Endodermal cell (in vitro differentiated cells): ENCODE results near the gene TP73. TPM values are rescaled to one million over a fixed set of nuclear protein-coding genes. Genes with fewer than 3 reads are reported as not detected.
"Not testable (repeated sequence)": the region's sequence is repeated elsewhere in the genome, so short reads cannot be mapped to it uniquely, and the experiment has no call there.

Source experiments
- DNase-seq: peaks from one replicate; pipeline ENCODE4 v3.0.0-alpha.2; 2017
- H3K27ac ChIP-seq: 2 replicates; pipeline ENCODE4 v1.5.1; 2013; ENCODE audit warnings: mild to moderate bottlenecking, low read depth, low read length, moderate library complexity
- H3K27me3 ChIP-seq: 2 replicates; pipeline ENCODE4 v1.6.1; 2013; ENCODE audit warnings: mild to moderate bottlenecking, low read length, moderate library complexity; ENCODE audit not compliant: insufficient read depth, control insufficient read depth, poor library complexity, severe bottlenecking
- H3K36me3 ChIP-seq: 2 replicates; pipeline ENCODE4 v1.7.0; 2013; ENCODE audit warnings: mild to moderate bottlenecking, low read length, moderate library complexity; ENCODE audit not compliant: control insufficient read depth, insufficient read depth
- H3K4me1 ChIP-seq: one replicate; pipeline ENCODE4 v1.7.0; 2013; ENCODE audit warnings: low read length; ENCODE audit not compliant: control insufficient read depth, insufficient read depth
- H3K4me3 ChIP-seq: 2 replicates; pipeline ENCODE4 v1.5.1; 2013; ENCODE audit warnings: mild to moderate bottlenecking, low read length, moderate library complexity
- H3K9ac ChIP-seq: 2 replicates; pipeline ENCODE4 v1.6.1; 2013; ENCODE audit warnings: mild to moderate bottlenecking, low read length, moderate library complexity; ENCODE audit not compliant: poor library complexity, severe bottlenecking; ENCODE audit errors: extremely low read depth
- H3K9me3 ChIP-seq: 2 replicates; pipeline ENCODE4 v1.6.1; 2013; ENCODE audit warnings: mild to moderate bottlenecking, low read length, moderate library complexity; ENCODE audit not compliant: control insufficient read depth
- H3K27ac Mint-ChIP-seq: 2 replicates; pipeline ENCODE4 v1.8.0; 2020; ENCODE audit warnings: mixed read lengths
- H3K27me3 Mint-ChIP-seq: 2 replicates; pipeline ENCODE4 v1.8.0; 2021; ENCODE audit warnings: mild to moderate bottlenecking, mixed read lengths; ENCODE audit not compliant: insufficient read depth
- H3K36me3 Mint-ChIP-seq: 2 replicates; pipeline ENCODE4 v1.8.0; 2020; ENCODE audit warnings: low read depth, mixed read lengths
- H3K4me1 Mint-ChIP-seq: 2 replicates; pipeline ENCODE4 v1.8.0; 2020; ENCODE audit warnings: mixed read lengths
- H3K4me3 Mint-ChIP-seq: 2 replicates; pipeline ENCODE4 v1.8.0; 2020; ENCODE audit warnings: mild to moderate bottlenecking, moderate library complexity, mixed read lengths
- H3K9me3 Mint-ChIP-seq: 2 replicates; pipeline ENCODE4 v1.8.0; 2020; ENCODE audit warnings: mild to moderate bottlenecking, mixed read lengths
- WGBS, 2 experiments: methylation state at CpG; one replicate each; pipeline versions ENCODE4 v1.1.5 to v1.1.7; 2013; ENCODE audit warnings: missing lambda C conversion rate in 2 of 2, mixed read lengths in 1 of 2; ENCODE audit not compliant: insufficient coverage in 1 of 2, insufficient read length in 1 of 2; 5-methylcytosine and 5-hydroxymethylcytosine counted together
- total RNA-seq, 2 donors: library from RNA; stranded (reverse); fragmentation: NEBNext Ultra II Directional in 1 of 2; extraction: Animal tissue kit (Norgen Biotek cat#: 25700) in 1 of 2; gene quantifications; 2 replicates in 1 of 2; 3 replicates in 1 of 2; pipeline ENCODE4 v1.2.1, GENCODE V29; 2021
- TF ChIP-seq, protein P1 (sequence below): fragments of 200-600 bp; sonication (generic); conservative IDR thresholded peaks from 2 replicates; pipeline ENCODE4 v1.5.0; 2021; ENCODE audit warnings: antibody characterized with exemption, mild to moderate bottlenecking

TP73 gene
- total RNA-seq, 2 donors from 2014 or later = 3.4 to 3.5 TPM

DNA sequence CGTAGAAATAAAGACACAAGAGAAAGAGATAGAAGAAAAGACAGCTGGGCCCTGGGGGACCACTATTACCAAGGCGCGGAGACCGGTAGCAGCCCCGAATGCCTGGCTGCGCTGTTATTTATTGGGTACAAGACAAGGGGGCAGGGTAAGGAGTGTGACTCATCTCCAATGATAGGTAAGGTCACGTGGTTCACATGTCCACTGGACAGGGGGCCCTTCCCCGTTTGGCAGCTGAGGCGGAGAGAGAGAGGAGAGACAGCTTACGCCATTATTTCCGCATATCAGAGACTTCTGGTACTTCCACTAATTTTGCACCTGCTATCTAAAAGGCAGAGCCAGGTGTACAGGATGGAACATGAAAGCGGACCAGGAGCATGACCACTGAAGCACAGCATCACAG, 31.6 kb upstream of the TP73 start:
- no peak overlapping the region for H3K4me3 Mint-ChIP-seq
- H3K27me3 Mint-ChIP-seq = no peaks in the 10 kb centered on the region
- peaks cover 1% of the 10 kb centered on the region for H3K36me3 Mint-ChIP-seq
- no peaks in the 10 kb centered on the region for H3K27me3 ChIP-seq
- 89 to 95% methylated on average over 9 to 12 of the region's 12 CpGs for WGBS, 2 experiments
- peaks cover 14% of the 10 kb centered on the region for H3K4me1 Mint-ChIP-seq
- TF ChIP-seq, protein P1, sequence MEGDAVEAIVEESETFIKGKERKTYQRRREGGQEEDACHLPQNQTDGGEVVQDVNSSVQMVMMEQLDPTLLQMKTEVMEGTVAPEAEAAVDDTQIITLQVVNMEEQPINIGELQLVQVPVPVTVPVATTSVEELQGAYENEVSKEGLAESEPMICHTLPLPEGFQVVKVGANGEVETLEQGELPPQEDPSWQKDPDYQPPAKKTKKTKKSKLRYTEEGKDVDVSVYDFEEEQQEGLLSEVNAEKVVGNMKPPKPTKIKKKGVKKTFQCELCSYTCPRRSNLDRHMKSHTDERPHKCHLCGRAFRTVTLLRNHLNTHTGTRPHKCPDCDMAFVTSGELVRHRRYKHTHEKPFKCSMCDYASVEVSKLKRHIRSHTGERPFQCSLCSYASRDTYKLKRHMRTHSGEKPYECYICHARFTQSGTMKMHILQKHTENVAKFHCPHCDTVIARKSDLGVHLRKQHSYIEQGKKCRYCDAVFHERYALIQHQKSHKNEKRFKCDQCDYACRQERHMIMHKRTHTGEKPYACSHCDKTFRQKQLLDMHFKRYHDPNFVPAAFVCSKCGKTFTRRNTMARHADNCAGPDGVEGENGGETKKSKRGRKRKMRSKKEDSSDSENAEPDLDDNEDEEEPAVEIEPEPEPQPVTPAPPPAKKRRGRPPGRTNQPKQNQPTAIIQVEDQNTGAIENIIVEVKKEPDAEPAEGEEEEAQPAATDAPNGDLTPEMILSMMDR = no peak
- H3K27ac ChIP-seq = no peak overlapping the region
- peaks cover 6% of the 10 kb centered on the region for H3K36me3 ChIP-seq
- peak; percentile 39 for DNase-seq
- H3K4me1 ChIP-seq = peaks cover 9% of the 10 kb centered on the region
- H3K27ac Mint-ChIP-seq = no peak overlapping the region
- H3K9ac ChIP-seq = no peak overlapping the region
- no peaks in the 10 kb centered on the region for H3K9me3 ChIP-seq
- no peaks in the 10 kb centered on the region for H3K9me3 Mint-ChIP-seq
- no peak overlapping the region for H3K4me3 ChIP-seq

DNA sequence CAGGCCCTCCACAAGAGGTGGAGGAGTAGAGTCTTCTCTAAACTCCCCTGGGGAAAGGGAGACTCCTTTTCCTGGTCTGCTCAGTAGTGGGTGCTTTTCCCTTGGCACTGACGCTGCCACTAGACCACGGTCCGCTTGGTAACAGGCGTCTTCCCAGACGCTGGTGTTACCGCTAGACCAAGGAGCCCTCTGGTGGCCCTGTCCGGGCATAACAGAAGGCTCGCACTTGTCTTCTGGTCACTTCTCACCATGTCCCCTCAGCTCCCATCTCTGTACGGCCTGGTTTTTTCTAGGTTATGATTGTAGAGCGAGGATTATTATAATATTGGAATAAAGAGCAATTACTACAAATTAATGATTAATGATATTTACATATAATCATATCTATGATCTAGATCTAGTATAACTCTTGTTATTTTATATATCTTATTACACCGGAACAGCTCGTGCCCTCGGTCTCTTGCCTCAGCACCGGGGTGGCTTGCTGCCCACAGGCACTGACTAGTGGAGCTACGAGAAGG, 31.1 kb upstream of the TP73 start:
- H3K4me3 Mint-ChIP-seq, H3K36me3 Mint-ChIP-seq, H3K9ac ChIP-seq, H3K27me3 Mint-ChIP-seq, H3K27me3 ChIP-seq, H3K27ac ChIP-seq, H3K9me3 ChIP-seq, H3K4me3 ChIP-seq, H3K27ac Mint-ChIP-seq, H3K9me3 Mint-ChIP-seq: not testable (repeated sequence)
- H3K4me1 Mint-ChIP-seq = peaks cover 17% of the 10 kb centered on the region
- Histone ChIP-seq H3K4me1 (peaks cover 12% of the 10 kb centered on the region), H3K36me3 (peaks cover 11% of the 10 kb centered on the region)
- TF ChIP-seq, protein P1 = peak; percentile 73
- DNase-seq = peak; percentile 75
- 48 to 62% methylated on average over 5 to 10 of the region's 15 CpGs for WGBS, 2 experiments

DNA sequence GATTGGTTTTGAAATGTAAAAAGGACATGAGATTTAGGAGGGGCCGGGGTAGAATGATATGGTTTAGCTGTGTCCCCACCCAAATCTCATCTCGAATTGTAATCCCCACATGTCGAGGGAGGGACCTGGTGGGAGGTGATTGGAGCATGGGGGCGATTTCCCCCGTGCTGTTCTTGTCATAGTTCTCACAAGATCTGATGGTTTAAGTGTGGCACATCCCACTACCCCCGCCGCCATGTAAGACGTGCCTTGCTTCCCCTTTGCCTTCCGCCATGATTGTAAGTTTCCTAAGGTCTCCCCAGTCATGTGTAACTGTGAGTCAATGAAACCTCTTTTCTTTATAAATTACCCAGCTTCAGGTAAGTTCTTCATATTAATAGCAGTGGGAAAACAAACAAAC, 30.2 kb upstream of the TP73 start:
- not testable (repeated sequence) for H3K27me3 Mint-ChIP-seq

More for the DNA sequence above, 30.2 kb upstream of the TP73 start:
- H3K27me3 ChIP-seq, H3K27ac ChIP-seq, H3K9ac ChIP-seq, H3K36me3 Mint-ChIP-seq, H3K9me3 Mint-ChIP-seq, H3K4me3 ChIP-seq, H3K27ac Mint-ChIP-seq, H3K9me3 ChIP-seq, H3K4me3 Mint-ChIP-seq, DNase-seq: not testable (repeated sequence)
- H3K4me1 ChIP-seq = peaks cover 12% of the 10 kb centered on the region
- 79 to 95% methylated on average over 8 to 9 of the region's 9 CpGs for WGBS, 2 experiments
- H3K36me3 ChIP-seq = peaks cover 19% of the 10 kb centered on the region
- H3K4me1 Mint-ChIP-seq = peaks cover 18% of the 10 kb centered on the region
